HG03196 (cell line): ENCODE measurements around the gene RTN4R.

Experiments
- ATAC-seq: cut with Tn5 transposase; IDR thresholded peaks from one replicate; pipeline ENCODE4 v1.9.1; 2021; ENCODE audit not compliant: unreplicated experiment

Gene RTN4R

DNA sequence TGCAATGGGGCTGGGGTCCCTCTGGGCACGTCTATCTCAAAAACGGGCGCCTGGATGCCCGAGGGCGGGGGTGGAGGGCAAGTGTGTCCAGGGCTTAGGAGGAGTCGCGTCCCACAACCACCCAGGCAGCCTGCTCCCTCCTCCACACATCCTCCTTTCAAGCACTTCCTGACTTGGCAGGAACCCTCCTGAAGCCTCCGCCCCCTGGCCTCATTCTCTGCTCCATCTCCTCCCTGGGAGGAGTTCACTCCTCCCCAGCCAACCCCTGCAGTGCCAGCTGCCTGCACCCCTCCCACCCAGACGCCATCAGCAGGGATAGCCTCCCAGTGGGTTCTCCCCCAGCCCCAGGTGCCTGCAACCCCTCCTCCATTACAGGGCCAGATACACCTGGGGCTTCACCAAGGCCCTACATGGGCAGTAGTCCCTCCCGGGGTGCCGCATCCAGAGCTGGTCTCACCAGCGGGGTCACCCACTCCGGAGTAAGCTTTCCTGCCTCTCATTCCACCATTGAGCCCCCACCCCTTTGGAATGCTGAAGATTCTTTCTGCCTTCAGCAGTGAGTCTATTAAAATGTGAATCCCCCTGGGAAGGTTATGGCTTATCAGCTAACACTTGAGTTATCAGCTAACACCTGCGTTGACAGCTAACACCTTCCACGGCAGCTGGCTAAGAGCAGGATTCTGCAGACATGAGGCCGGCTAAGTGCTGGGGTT is 24.4 kb downstream of the RTN4R start:
- no peak for ATAC-seq

DNA sequence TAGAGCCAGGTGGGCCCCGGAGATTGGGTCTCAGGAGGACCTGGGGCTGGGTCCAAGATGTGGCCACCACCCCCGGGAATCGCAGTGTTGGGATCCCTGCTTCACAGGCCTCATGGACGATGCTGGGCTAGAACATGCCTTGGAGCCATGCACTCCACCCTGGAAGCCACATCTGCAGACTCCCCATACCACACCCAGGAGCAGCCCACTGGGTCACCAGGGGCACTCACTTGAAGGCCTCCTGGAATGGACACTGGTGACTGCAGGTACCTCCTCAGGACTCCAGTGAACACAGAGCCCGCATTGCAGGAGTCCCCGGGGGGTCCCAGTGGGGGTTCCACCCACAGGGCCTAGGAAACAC is 25.0 kb downstream of the RTN4R start:
- no peak for ATAC-seq

DNA sequence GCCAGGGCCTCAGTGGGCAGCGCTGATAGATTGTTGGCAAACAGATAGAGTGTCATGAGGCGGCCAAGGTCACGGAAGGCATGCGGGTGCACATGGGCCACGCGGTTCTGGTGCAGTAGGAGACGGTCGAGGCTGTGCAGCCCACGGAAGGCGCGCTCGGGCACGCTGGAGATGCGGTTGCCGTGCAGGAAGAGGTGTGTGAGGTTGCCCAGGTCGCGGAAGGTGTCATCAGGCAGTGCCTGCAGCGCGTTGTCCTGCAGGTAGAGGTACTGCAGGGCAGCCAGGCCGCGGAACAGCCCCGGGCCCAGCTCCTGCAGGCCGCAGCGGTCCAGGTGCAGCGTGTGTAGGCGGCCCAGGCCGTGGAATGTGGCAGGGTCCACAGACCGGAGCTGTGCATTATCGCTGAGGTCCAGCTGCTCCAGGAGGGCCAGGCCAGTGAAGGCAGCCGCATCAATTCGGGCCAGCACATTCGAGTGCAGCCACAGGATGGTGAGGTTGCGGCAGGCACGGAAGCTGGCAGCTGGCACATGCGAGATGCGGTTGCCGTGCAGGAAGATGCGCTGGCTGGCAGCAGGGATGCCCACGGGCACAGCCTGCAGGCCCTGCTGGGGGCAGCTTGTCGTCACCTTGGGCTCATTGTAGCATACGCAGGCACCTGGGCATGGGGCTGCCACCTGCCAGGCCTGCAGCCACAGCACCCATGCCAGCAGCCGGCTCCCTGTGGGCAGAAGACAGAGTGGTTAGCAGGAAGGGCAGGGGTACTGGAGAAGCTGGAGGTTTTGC is 25.5 kb downstream of the RTN4R start:
- no peak for ATAC-seq

DNA sequence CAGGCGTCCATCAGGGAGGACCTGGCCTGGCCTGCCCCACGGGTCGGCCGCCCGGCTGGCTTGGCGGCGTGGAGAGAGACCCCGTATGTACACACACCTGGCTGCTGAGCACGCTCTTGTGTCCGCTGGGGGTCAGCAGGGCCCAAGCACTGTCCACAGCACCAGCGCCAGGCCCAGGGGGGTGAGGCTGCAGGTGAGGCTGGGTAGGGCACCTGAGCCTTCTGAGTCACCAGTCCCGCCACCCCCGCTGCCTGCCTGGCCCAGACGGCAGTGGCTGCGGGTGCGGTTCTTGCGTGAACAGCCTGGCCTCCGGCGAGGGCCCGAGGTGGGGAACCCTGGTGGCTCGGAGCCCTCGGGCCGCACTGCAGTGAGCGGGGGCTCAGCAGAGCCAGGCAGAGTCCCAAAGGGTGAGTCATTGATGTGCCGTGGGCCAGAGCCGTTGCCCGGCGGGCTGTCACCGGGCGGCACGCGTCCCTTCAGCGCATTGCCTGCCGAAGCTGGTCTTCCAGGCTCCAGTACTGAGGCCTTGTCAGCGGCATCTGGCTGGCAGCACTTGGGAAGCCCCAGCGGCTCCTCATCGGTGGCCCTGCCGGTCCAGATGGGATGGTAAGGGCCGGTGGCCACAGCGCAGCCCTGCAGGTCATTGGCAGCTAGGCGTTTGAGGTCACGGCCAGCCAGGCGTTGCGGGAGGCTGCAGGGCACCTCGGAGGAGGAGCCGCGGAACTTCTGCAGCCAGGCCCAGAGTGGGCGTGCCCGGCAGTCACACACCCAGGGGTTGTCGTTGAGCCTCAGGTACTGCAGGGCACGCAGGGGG is 26.3 kb downstream of the RTN4R start:
- no peak for ATAC-seq

DNA sequence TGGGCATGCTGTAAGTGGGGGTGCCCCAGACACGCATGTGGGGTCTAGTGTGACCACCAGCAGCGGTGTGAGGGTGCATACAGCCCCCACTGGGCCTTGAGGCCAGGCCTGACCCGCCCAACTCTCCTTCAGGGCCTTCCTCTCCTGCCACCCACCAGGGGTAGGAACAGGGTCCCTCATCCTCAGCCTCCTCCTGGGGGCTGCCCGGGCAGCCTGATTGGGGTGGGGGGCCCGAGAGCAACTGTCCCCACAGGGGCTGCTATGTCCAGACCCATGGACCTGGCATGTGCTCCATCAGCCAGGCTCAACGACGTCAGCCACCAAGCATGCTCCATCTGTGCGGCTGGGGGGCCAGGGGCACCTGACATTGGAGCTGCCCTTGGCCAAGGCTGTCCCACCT is 27.2 kb downstream of the RTN4R start:
- no peak for ATAC-seq

DNA sequence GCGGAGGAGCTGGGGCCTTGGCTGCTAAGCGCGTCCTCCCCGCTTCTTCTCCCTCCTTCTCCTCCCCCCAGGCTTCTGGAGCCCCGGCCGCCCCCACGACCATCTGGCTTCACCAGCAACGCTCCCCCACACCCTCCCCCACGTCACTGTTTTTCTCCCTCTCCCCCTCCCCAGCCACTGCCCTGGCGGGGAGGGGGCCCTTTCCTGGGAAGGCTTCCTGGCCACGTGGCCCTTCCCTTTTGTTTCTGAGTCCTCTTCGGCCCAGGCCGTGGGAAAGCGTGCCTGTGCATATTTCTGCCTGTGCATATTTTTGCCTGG is 27.7 kb downstream of the RTN4R start:
- no peak for ATAC-seq

DNA sequence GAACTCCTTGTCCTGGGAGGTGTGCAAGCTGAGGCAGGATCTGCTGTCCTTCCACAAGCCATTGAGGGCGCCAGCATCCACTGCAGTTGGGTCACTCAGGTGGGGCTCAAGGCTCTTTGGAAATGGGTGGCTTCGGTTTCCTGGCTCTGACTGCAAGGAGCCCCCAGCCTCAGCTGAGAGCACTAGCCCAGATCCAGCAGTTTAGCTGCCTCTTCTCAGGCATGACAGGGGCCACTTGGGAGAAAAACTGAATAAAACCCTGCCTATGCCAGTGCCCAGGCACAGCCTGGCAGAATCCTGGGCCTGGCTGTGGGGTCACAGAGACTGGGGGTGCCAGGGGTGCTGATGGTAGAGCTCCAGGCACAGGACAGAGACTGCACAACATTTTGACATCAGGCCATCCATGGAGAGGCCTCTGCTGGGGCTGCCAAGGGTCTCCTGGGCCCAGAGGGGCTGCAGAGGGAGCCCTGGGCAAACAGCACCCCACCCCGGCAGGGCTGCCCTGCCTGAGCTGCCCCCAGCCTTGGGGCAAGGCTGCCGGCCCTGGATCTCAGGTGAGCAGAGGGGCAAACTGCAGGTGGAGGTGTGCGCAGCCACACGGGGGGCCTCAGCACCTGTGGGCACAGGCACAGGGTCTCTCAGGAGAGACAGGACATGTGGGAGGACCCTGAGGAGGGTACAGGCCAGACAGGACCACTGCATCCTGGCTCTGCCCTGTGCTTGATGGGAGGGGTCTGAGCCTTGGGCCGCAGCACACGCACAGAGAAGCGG is 28.3 kb downstream of the RTN4R start:
- ATAC-seq, result no peak

DNA sequence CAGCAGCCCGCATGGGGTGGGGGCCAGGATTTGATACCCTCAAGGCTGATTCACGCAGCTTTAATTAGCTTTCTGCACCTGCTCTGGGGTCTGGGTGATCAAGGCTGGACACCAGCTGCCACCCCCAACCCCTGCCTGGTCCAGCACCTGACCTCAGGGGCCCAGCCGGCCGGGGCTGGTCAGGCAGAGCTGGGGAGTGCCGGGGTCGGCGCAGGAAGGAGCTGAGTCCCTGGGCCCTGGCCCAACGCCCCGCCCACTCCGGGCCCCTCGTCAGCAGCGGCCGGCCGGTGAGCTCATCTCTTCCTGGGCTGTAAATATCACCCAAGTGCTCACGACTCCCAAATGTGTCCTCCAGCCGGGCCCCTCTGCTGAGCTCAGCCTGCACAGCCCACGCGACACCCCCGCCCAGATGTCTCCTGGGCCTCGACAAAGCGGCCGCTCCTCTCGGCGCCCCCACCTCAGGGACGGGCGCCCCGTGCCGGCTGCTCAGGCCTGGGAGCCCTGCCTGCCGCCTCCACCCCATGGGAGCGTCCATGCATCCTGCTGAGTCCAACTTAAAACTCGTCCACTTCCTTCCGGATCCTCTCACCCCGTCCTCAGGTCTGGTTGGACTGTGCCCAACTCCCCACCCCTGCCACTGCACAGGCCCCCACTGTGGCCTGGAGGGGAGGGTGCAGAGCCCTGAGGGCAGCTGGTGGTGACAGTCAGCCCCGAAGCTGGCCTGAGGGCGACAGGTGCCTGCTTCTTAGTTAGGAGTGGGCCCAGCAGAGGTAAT is 29.0 kb downstream of the RTN4R start:
- no peak for ATAC-seq

DNA sequence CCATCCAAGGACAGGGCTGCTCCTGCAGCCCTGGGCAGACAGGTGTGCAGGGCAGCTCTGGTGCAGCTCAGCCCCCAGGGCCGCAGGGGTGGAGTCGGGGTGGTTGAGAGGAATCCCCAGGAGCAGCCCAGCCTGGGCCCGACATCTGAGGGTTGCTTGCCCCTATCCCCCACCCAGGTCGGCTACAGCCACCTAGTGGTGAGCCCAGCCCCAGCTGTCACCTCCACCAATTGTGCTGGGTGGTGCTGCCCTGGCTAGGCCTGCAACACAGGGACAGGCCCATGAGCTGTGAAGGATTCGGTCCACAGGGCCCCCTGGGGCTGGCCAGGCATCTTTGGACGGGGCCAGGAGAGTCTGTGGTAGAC is 29.6 kb downstream of the RTN4R start:
- ATAC-seq, result peak; percentile 59

DNA sequence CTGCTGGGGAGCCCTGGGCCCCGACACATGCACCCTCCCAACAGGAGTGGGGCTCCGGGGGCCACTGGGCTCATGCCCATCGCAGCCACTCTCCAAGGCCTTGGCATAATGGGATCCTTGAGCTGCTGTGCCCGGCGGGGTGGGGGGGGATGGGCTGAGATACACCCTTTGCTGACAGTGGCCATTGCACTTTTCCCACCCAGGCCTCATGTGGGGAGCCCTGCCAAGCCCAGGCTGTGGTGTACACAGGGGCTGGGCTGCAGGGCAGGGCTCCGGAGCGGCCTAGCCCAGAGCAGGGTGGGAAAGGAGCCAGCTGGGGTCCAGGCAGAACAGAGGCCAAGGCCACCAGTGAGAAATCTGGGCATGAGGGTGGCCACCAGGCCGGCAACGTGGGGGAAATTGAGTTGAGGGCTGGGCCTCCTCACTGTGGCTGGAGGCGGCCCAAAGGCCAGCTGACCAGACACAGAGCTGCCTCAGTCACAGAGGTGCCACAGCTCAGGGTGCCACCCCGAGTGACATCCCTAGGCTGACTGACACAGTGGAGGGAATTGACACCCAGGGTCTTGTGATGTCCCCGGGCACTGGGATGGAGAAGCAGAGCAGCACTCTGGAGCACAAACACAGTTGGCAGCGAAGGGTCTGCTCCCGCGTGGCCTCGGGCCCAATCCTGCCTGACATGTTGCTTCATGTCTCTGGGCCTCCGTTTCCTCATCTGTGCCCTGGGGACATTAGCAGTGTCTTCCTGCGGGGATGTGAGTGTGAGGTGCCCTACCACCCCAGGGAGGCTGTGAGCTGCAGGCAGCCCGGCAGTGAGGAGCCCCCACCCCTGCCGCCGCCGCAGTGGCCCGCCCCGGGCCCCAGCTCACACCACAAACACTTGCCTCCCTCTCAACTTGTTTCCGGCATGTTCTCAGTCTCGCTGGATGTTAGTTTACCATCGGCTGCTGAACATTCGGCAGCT is 30.4 kb downstream of the RTN4R start:
- no peak for ATAC-seq

DNA sequence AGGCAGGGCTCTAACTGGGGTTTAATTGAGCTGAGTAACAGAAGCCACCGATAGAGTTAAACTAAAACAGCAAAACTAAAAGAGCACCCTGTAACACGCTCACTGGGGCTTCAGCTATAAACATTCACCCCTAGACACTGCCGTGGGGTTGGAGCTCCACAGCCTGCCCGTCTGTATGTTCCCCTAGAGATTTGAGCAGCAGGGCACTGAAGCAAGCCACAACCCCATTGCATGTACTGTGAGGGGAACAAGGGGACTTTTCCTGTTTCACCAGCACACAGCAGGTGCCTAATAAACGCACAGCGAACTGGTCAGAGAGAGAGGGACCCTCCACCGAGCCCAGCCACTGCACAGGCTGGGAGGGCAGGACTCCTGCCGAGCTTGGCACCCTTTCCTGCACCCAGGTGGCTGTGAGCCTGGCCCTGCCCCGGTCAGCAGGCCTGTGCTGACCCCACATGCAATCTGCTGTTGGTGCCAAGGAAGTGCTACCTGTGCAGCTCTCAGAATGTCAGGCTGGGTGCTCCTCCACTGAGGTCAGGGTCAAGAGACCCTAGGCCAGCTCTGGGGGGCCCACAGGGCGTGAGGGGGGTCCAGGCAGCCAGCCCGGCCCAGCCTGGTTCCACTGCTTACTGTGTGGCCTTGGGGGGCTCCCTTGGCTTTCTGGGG is 31.9 kb downstream of the RTN4R start:
- ATAC-seq, result no peak

DNA sequence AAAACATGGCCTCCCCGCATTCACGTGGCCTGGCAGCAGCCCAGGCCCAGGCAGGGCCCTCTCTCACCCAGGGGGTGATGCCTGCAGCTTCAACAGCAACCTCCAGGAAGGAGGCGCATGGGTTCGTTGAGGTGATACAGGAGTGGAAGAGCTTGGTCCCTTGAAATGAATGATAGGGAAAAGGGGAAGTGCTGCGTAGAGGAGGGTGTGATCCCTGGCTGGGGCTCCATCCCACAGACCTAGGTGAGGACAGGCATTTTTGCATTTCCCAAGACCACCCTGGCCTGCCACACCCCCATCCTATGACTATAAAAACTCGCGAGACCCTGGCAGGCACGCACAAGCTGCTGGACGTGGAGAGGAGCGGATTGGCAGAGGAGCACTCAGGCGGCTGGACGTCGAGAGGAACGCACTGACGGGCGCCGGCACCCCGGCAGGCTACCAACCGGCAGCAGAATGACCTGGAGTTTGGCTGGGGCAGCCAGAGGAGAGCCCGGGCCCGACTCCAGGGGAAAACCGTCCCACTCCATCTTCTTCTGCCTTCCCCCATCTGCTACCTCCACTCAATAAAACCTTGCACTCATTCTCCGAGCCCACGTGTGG is 32.6 kb downstream of the RTN4R start:
- no peak for ATAC-seq

DNA sequence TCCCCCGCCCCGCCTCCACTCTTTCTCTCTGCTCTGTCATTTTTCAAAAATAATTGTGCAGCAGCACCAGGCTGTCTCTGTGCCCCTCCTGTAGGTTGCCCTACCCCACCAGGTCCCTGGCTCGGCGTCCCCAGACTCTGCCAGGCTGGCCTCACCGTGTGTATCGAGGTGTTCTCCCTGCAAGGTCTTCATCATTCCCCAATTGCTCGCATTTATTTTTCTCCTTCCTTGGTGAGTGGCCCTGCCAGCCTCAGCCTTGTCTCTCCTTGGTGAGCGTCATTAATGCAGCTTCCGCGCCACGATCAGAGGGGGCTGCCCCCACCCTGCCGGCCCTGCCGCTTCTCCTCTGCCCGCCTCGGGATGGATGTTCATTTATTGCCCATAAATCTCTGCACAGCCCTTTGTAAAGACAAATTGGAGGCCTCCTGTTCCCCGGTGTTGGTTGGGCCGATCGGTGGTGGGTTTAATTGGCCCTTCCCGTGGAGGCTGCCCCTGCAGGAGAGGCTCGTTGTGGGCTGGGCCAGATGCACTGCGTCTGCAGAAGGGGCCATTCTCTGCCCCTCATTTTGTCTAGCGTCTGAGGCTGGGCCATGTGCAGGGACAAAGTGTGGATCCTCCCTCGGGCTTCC is 33.2 kb downstream of the RTN4R start:
- no peak for ATAC-seq

DNA sequence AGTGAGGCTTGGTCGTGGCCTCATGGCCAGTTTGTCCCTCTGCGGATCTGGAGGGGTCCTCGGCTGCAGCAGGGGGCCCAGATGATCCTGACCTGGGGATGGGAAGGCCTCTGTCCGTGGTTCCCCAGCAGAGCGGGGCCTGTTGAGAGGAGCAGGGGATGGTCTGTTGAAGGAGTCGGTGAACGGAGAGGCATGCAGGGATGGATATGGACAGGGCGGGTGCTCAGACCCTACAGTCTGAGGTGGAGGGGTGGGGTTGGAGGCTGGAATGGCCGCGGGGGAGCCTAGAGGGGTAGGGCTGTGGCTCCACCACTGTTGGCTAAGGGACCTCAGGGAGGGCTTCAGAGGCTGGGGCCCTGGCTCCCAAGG is 33.8 kb downstream of the RTN4R start:
- ATAC-seq, result no peak

DNA sequence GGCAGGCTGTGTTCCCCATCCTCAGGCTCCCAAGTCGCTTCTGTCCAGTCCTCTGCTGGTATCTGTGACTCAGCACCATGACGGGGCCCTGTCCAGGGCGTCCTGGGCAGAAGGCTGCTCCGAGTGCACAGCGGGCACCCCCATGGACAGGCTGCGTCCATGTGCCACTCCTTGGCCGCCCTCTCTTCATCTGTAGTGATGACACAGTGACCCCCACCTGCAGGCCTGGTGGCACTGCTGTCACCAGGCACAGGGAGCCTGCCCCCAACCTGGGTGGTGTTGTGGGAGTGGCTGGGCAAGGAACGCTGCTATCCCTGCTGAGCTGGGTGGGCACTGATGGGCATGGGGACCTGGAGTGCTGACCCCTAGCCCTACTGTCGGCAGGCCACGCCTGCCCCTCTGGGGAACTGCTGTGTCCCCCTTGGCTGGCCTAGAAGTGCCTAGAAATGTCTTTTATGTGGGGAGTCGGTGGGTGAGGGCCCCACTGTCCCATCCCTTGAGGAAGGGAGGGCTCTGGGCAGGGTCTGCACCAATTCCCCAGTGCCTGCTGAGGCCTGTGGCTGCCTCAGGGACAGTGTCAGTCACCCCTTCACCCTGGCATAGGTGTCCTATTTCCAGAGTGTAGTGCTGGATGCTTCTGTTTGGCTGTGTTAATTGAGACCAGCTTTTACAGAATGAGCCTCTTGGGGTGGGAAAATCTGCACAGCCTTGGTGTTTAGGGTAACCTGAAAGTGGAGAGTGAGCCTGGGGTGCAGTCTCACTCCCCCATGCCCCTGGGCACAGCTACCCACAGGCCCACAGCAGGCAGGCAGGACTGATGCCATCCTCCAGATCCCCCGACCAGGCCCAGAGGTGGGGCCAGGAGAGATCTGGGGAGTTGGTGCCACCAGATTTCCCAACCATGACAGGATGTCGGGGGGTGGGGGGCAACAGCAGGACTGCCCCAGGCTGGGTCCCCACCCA is 34.5 kb downstream of the RTN4R start:
- no peak for ATAC-seq

DNA sequence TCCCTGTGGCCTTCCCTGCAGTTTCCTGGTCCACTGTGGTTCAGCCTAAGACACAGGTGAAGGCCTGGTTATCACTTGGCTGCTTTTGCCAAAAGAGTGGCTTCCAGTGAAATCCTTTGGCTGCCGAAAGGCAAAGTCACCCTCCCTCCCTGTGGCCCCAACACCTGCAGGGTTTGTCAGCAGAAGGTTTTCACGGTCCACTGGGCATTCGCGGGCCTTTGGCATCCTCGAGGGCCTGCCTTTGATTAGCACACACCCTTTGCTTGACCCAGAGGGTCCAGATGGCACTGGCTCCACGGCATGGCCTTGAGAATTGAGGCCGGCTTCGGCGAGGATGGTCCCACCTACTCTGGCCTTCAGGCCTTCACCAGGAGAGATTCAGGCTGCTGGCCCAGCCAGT is 35.3 kb downstream of the RTN4R start:
- ATAC-seq, result no peak

DNA sequence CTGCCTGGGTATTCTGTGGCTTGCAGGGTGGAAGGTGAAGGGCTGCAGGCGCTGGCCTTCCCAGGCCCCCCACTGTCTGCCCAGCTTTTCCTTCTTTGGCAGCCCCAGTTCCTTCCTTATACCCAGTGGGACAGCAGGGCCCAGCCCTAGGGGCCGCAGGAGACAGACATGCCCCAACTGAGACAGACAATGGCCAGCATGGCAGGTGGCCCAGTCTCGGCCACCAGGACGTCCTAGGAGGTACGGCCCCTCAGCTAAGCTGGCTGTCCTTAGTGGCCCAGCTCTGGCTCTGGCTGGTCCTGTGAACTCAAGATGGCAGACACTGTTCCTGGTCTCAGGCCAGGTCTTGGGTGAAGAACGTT is 35.9 kb downstream of the RTN4R start:
- ATAC-seq, result no peak
